ENCODE data around the gene ANKRD50. TPM values are rescaled to one million over a fixed set of nuclear protein-coding genes. Genes with fewer than 3 reads are reported as not detected.

Gene ANKRD50
- total and polyA plus RNA-seq, 2 of the 13 experiments (the other 11 are each of a cell fraction or from before 2014, with no cell fraction given) = 2.4 to 4.4 TPM

- no TSS peak for BruUV-seq (replicated peaks)
- DNase-seq (ENCODE audit: low spot score) (no peak), ATAC-seq (no peak; the same call in 2 of the 3 replicates), FAIRE-seq (no peak)
- H4K20me1 ChIP-seq (ENCODE audit: insufficient read depth, low read length) = no peaks in the 10 kb centered on the region
- no peaks in the 10 kb centered on the region for H3K4me1 ChIP-seq (ENCODE audit: insufficient read depth, low read length)
- H2AFZ ChIP-seq (ENCODE audit: low read length) = no peak overlapping the region
- H3K4me3 ChIP-seq (replicated peaks in 1 of 3; ENCODE audit: insufficient read depth in 1 of 3, low read depth in 2 of 3, low read length in 3 of 3) = no peak overlapping the region
- H3K27ac ChIP-seq (ENCODE audit: extremely low read length, insufficient read depth, low read length) = no peak overlapping the region
- no peak overlapping the region for H3K9ac ChIP-seq (ENCODE audit: insufficient read depth, low read depth, low read length)
- no peaks in the 10 kb centered on the region for H3K9me3 ChIP-seq (ENCODE audit: low read length)
- H3K4me2 ChIP-seq (ENCODE audit: low read depth, low read length) = no peak overlapping the region
- intact Hi-C loops (cut with micrococcal nuclease; ENCODE audit: unreplicated experiment) (no loop called here), in situ Hi-C loops (cut with HindIII; ENCODE audit: extremely low pct_ligation_motif_present, low pct_unique_long_range_greater_than_20kb) (no loop called here)
- WGBS (ENCODE audit: low lambda C conversion rate) = 28% methylated on average over 3 of the region's 3 CpGs
- TF ChIP-seq ZNF331 (CRISPR knock-in tag; IDR thresholded peaks at IDR 0.05) (no peak), ZNF549 (CRISPR knock-in tag; IDR thresholded peaks at IDR 0.05) (no peak), TARDBP (CRISPR knock-in tag; IDR thresholded peaks at IDR 0.05) (no peak), CEBPB (IDR thresholded peaks at IDR 0.05; ENCODE audit: borderline replicate concordance, low read depth, low read length) (0 out of 2 replicates have a peak, but pooled peaks have one; percentile 16), ZNF670 (CRISPR knock-in tag; IDR thresholded peaks at IDR 0.05; ENCODE audit: borderline replicate concordance) (no peak), SMAD9 (CRISPR knock-in tag; IDR thresholded peaks at IDR 0.05) (no peak), ZNF33B (CRISPR knock-in tag; IDR thresholded peaks at IDR 0.05) (no peak), DR1 (CRISPR knock-in tag; IDR thresholded peaks at IDR 0.05) (no peak), ZBTB25 (CRISPR knock-in tag; IDR thresholded peaks at IDR 0.05) (no peak), FOSL2 (CRISPR knock-in tag; IDR thresholded peaks at IDR 0.05) (peak; percentile 58)
- TF ChIP-seq, protein P1, sequence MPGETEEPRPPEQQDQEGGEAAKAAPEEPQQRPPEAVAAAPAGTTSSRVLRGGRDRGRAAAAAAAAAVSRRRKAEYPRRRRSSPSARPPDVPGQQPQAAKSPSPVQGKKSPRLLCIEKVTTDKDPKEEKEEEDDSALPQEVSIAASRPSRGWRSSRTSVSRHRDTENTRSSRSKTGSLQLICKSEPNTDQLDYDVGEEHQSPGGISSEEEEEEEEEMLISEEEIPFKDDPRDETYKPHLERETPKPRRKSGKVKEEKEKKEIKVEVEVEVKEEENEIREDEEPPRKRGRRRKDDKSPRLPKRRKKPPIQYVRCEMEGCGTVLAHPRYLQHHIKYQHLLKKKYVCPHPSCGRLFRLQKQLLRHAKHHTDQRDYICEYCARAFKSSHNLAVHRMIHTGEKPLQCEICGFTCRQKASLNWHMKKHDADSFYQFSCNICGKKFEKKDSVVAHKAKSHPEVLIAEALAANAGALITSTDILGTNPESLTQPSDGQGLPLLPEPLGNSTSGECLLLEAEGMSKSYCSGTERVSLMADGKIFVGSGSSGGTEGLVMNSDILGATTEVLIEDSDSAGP (CRISPR knock-in tag; IDR thresholded peaks at IDR 0.05; ENCODE audit: borderline replicate concordance) = no peak
- TF ChIP-seq, protein P2, sequence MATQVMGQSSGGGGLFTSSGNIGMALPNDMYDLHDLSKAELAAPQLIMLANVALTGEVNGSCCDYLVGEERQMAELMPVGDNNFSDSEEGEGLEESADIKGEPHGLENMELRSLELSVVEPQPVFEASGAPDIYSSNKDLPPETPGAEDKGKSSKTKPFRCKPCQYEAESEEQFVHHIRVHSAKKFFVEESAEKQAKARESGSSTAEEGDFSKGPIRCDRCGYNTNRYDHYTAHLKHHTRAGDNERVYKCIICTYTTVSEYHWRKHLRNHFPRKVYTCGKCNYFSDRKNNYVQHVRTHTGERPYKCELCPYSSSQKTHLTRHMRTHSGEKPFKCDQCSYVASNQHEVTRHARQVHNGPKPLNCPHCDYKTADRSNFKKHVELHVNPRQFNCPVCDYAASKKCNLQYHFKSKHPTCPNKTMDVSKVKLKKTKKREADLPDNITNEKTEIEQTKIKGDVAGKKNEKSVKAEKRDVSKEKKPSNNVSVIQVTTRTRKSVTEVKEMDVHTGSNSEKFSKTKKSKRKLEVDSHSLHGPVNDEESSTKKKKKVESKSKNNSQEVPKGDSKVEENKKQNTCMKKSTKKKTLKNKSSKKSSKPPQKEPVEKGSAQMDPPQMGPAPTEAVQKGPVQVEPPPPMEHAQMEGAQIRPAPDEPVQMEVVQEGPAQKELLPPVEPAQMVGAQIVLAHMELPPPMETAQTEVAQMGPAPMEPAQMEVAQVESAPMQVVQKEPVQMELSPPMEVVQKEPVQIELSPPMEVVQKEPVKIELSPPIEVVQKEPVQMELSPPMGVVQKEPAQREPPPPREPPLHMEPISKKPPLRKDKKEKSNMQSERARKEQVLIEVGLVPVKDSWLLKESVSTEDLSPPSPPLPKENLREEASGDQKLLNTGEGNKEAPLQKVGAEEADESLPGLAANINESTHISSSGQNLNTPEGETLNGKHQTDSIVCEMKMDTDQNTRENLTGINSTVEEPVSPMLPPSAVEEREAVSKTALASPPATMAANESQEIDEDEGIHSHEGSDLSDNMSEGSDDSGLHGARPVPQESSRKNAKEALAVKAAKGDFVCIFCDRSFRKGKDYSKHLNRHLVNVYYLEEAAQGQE (IDR thresholded peaks at IDR 0.05; ENCODE audit: borderline replicate concordance in 1 of 2, low read depth in 1 of 2, low read length in 2 of 2) = no peak
- TF ChIP-seq, protein P3, sequence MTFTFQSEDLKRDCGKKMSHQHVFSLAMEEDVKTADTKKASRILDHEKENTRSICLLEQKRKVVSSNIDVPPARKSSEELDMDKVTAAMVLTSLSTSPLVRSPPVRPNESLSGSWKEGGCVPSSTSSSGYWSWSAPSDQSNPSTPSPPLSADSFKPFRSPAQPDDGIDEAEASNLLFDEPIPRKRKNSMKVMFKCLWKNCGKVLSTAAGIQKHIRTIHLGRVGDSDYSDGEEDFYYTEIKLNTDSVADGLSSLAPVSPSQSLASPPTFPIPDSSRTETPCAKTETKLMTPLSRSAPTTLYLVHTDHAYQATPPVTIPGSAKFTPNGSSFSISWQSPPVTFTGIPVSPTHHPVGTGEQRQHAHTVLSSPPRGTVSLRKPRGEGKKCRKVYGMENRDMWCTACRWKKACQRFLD (CRISPR knock-in tag; IDR thresholded peaks at IDR 0.05; ENCODE audit: borderline replicate concordance) = no peak
- CTCF ChIA-PET (ENCODE audit: low intra/inter-chr PET ratio, low total read pairs) = no interaction called here
- POLR2A ChIA-PET = no interaction called here
- no peaks in the 10 kb centered on the region for H3K36me3 ChIP-seq (replicated peaks in 1 of 2; ENCODE audit: control insufficient read depth in 1 of 2, insufficient read depth in 2 of 2, low read length in 2 of 2)
- no peaks in the 10 kb centered on the region; a peak in 1 of 5 replicates for H3K27me3 ChIP-seq (ENCODE audit: control insufficient read depth in 1 of 2, insufficient read depth in 2 of 2, low read length in 2 of 2)
- H3K79me2 ChIP-seq (ENCODE audit: insufficient read depth, low read length) = no peaks in the 10 kb centered on the region
Observed at GRCh38 chr4:124640022-124640730, 72.4 kb downstream of the ANKRD50 start.
